ENCODE data around the gene TSPAN14.
"Not testable (repeated sequence)": the region's sequence is repeated elsewhere in the genome, so short reads cannot be mapped to it uniquely, and the experiment has no call there.

TSPAN14 gene

DNA sequence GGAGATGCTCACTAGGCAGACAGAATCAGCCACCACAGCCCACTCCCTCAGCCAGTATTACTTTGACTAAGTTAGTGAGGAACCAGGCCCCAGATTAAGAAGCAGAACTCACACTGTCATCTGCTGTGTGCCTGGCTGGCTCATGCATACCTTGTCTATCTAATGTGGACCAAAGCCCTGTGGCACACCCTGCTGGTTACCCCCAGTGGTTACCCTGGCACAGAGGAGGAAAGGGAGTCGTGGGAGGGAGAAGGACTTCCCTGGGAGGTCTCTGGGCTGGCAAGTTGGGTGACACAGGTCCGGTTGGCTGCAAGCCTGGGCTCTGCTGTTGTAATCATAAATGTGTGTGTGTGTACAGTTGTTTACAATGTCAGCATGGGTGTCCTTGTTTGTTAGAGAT lies 76.1 kb downstream of the TSPAN14 start:
- DNase-seq: no peak

- no peak for DNase-seq
Observed at GRCh38 chr10:80530816-80531215, 76.7 kb downstream of the TSPAN14 start.

DNA sequence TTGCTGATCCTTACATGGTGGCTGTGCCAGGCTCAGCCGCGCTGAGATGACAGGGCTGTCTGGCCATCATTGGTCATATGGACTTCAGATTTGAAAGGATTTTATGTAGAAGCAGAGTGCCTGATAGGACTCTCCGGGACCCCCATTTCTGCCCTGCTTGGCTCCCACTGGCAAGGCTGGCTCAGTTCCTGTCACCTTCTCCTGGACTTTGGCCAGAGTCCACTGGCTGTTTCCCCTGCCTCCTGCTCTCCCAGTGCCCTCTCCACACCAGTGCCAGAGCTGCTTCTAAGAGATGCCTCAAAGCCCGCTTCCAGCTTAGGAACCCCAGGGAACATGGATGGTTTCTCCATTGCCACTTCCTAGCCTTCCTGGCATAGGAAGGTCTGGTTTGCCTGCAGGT lies 78.5 kb downstream of the TSPAN14 start:
- DNase-seq: no peak

DNA sequence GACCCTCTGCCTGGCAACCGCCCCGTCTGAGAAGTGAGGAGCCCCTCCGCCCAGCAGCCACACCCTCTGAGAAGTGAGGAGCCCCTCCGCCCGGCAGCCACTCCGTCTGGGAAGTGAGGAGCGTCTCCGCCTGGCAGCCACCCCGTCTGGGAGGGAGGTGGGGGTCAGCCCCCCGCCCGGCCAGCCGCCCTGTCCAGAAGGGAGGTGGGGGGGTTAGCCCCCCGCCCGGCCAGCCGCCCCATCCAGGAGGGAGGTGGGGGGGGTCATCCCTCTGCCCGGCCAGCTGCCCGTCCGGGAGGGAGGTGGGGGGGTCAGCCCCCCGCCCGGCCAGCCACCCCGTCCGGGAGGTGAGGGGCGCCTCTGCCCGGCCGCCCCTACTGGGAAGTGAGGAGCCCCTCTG lies 79.9 kb downstream of the TSPAN14 start:
- not testable (repeated sequence) for DNase-seq

GRCh38 chr10:80534646-80535045 lies 80.5 kb downstream of the TSPAN14 start:
- DNase-seq: not testable (repeated sequence)

DNA sequence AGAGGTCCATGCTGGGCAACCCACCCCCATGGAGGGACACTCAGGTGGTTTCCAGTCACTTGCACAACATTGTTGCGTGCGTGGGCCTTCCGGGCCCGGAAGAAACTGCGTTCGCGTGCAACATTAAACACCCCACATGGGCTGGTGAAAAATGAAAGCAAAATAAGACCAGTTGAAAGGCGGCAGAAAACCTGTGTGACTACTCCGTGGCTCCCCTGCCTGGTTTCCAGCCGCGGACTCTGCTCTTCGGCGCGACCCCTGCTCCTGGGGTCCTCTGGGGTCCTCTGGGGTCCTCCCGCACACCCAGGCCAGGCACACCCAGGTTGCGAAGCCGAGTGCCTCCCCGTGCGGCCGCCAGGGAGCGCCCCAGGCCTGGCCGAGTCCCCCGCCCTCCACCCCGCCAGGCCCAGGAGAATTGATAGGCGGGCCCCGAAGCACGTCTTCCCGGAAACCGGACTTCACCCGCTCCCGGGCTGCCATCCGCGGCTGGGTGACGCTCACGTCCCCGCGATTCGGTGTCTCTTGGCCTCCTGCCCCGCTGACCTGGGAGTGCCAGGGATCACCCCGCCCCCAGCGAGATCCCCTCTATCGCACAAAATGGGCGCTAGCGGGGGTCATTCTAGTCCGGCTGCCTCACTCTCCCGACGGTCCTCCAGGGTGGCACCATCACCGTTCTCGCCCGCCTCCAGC lies 81.7 kb downstream of the TSPAN14 start:
- DNase-seq: no peak

DNA sequence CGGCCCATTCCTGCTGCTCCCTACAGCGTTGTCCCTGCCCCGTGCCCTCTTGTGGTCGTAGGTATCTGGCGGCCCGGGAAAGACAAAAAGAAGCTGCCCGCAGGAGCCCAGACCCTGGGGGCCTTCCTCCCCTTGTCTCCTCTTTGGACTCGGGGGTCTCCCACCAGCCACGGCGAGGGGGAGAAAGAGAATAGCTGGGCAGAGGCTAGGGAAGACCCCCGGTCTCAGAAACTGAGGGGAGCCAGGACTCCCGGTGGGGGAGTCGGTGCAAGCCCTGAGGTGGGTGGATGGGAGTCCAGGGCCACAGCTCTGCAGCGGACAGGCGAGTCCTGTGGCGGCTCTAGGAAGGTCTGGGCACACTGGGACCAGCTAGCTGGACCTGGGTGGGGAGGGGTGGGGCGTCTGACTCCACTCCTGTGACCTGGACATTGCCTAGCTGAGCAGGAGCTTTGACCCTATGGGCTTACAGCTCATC lies 82.3 kb downstream of the TSPAN14 start:
- DNase-seq: no peak

DNA sequence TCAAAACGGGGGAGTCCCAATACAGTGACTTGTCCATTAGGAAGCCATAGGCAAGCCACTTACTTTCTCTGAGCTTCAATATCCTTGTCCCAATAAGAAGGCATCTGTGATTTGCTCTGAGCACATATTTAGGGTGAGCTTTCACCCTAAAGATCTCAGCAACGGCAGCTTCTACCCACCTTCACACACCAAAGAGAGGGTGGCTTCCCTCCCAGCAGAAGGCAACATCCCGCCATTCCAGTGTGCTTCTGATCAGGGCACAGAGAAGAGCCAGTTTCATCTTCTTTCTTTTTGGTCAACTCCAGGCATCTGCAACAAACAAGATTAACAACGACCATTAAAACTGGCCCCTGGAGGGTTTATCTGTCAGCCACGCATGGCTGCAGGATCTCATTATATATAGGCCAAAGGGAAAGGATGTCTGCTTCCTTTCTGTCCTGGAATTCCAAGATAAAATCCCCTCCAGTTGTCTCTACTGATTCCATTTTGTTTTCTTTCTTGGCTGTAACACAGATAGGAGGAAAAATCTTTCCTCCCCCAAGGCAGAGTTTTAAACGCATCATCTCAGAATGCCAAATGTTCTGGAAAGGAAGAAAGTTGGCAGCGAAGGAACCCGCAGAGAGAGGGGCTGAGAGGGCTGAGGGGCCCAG lies 83.1 kb downstream of the TSPAN14 start:
- no peak for DNase-seq

DNA sequence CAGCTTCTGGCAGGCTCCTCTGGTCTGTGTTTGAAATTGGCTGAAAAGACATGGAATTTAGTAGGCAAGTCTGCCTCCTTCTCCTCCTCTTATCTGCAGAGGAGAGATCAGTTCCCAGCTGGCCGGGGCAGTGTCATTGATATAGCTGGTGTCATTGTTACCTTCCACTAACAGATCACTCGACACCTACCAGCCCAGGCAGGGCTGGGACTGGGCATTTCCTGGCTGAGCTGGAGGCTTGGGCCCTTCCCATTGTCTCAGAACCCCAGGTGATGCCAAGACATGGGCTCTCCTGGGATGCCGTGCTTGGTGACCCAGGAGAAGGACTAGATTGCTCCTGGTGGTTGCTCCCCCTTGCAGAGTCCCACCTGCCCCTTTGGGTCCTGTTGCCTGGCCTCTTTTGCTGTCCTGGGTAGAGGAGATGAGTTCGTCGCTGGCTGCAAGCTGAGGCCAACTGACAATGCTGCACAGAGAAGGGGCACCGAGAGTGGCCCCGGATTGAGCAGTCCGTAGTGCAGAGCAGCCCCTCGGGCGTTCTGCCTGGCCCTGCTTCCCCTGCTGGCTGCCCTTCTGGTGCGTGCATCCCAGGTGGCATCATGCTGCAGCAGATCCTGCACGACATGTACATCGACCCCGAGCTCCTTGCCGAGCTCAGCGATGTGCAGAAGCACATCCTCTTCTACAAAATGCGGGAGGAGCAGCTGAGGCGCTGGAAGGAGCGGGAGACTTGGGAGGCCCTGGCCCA lies 83.8 kb downstream of the TSPAN14 start, which contains the start of gene SH2D4B:
Gene SH2D4B (plus strand): TSS at position 167 of the 745 bp plus-strand sequence. CDS start 430 bp downstream, at position 597.
- no peak for DNase-seq

GRCh38 chr10:80538481-80539185 lies 84.5 kb downstream of the TSPAN14 start:
- no peak for DNase-seq

- no peak for DNase-seq
Observed at GRCh38 chr10:80539421-80540031, 85.4 kb downstream of the TSPAN14 start.

- no peak for DNase-seq
Observed at GRCh38 chr10:80540136-80540535, 86.0 kb downstream of the TSPAN14 start.

DNA sequence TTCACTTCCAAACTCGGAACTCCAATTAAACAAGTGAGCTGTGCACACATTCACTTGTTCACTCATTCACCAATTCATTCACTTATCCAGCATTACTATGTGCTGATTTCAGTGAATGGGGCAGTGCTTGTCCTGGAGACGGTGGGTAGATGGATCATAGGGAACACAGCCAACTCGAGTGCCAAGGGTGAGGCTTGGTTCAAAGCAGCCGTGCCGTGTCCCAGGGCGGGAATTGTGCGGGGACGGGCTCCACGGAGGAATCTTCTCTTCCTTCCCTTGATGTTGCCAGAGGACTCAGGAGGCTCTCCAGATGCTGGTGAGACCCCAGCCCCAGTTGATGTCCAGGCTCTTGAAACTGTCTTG lies 86.5 kb downstream of the TSPAN14 start:
- DNase-seq: no peak

DNA sequence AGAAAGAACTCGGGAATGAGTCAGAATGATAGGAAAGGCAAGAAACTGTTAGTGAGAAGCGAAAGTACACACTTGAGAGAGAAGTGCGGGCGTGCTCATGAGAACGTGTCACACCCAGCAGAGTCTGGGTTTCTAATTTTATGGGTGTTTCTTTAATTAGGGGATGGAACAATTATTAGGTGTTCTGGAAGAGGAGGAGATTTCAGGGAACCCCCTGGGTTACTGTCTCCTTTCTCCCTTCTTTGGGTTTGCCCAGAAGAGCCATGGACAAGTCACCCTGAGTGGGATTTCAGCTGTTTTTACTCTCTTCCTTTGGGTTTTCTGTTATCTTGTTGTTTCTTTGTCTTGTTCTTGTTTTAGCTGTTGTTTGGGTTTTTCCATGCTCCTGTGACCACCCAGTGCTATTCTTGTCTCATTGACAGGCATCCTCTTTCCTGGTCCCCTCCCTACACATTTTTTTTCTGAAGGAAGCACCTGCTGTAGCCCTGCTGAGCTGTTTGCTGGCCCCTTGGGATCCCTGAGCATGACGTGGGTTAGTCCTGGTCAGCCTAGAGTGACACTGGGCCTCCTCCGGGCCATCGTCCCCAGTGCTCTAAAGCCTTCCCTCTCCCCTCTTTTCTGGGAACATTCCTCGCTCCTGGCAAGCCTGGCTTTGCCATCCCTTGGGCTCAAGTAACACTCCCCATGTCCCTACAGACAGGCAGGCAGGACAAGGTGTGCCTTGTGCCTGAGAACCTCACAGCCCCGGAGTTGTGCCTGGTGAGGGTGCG lies 87.1 kb downstream of the TSPAN14 start:
- DNase-seq: no peak

DNA sequence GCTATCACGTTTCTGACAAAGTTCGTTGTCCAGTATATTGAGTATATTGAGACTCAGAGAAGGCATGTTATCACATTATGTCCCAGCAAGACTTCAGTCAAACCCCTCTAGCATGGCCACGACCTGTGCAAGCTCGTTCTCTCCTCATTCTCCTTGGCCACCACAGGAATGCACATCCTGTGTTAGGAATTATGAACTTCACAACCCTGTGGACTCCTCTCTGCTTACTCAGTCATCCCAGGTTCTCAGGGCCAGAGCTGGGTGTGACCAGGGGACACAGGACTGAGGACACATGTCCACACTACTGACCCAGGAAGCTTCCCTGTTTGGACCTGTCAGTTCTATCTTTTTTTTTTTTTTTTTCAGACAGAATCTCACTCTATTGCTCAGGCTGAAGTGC lies 87.9 kb downstream of the TSPAN14 start:
- DNase-seq: no peak

GRCh38 chr10:80542652-80543318 lies 88.7 kb downstream of the TSPAN14 start:
- DNase-seq: no peak

- not testable (repeated sequence) for DNase-seq
Observed at GRCh38 chr10:80543319-80543672, 89.2 kb downstream of the TSPAN14 start.

- DNase-seq: no peak
Observed at GRCh38 chr10:80544316-80544953, 90.3 kb downstream of the TSPAN14 start.

GRCh38 chr10:80545258-80545881 lies 91.3 kb downstream of the TSPAN14 start:
- DNase-seq: no peak

DNA sequence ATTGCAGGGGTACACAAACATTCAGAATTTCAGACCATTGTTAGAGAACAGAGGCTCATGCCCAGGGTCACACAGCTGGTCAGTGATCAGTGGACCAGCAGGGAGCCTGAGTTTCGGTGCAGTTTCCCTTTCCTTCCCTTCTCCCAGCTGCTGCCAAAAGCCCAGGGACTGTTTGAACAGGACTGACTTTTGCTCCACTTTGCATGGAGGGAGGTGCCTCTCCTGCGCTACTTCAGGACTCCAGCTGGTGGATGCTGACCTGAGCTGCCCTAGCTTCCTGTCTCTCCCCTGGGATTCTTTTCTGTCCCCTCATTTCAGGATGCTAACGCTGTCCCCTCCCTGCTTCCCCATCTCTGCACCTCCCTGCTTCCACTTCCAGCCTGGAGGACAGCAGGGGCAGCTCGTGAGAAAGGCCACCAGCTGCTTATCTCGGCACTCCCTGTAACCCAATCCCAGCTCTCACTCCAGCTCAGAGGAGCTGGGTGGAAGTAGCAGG lies 98.1 kb downstream of the TSPAN14 start:
- no peak for DNase-seq
